Stimulated activated CD8-positive, alpha-beta memory T cell treated with anti-CD3 and anti-CD28 coated beads, Interleukin-7, amount 100 ng/mL, for 48 hours (primary cell): Measurements from ENCODE around the gene KRT28.
"Not testable (repeated sequence)": the region's sequence is repeated elsewhere in the genome, so short reads cannot be mapped to it uniquely, and the experiment has no call there.

Experiments used
- DNase-seq, 2 donors: peaks; one replicate each; pipeline ENCODE4 v3.0.0-alpha.2; 2020; ENCODE audit warnings: low read depth in 1 of 2; ENCODE audit errors: extremely low read depth in 1 of 2

Gene KRT28

DNA sequence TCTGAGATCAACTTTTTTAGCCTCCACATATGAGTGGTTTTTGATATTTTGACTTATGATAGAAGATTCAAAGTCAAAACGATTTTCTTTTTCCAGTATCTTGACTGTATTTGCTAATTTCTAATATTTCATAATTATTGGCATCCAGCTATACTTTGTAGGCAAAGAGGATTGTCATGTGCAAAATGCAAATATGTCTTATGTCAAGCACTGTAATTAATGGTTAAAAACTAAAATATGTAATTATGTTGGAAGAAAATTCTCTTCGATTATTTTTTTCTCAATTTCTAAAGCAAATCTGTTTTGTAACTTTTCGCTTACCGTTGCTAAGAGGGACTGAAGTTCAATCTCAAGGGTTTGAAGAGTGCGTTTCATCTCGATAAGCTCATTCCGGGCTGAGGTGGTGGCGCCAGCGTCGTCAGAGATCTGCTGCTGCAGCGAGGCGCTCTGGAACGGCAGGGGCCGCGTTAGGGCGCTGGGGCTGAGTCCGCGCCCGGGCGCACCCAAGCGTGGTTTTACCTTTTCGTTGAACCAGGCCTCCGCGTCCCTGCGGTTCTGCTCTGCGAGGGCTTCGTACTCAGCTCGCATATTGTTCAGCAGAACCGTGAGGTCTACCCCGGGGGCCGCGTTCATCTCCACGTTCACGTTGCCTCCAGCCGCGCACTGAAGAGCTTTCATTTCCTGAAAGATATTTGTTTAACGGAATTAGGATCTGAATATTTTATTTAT is 20.4 kb downstream of the KRT28 start:
- no peak for DNase-seq

DNA sequence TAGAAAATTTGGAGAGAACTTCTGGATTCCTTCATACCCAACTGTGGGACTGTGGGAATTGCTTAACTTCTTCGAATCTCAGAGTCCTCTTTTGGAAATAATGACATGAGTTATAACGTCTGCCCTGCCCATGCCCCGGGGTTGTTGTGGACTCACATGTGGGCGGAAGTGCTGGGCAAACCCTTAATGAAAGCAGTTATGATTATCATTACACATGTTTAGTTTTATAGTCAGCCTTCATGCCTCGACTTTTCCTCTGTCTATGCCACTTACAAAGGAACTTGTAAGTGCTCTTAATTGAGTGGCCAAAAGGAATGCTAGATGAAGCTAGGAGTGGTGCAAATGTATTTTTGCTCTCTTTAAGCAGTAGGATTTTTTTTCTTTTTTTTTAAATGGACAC is 21.3 kb downstream of the KRT28 start:
- no peak for DNase-seq

DNA sequence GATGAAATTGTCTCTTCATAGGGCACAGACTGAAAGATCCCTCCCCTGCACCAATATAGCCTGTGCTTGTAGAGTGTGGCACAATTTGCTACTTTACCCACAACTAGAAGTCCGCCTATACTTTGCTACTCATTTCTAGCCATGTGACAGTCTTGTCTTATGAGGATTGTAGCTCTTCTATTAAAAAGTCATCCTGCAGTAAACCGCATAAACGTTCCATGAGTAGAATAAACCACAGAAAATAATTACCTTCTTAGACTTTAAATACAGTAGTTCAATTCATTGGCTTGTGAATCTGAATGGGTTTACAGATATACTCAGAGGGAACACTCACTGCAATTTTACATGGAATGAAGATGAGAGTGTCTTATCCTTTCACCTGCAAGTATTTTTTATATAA is 21.8 kb downstream of the KRT28 start:
- DNase-seq = no peak

DNA sequence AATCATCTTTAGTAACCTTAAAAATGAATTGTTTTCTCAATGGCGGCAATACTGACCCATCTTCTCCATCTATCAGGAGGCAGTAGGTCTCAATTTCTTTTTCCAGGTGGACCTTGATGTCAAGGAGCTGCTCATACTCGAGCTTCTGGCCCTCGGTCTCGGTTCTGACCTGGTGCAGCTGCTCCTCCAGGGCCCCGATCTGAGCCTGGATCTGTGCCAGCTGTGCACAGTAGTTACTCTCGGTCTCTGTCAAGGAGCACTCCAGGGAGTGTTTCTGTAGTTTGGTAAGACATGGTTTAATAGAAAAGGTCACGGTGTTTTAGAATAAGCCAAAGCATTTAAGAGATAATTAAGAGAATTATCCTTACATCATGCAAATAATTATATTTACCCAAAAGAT is 22.3 kb downstream of the KRT28 start:
- no peak for DNase-seq

DNA sequence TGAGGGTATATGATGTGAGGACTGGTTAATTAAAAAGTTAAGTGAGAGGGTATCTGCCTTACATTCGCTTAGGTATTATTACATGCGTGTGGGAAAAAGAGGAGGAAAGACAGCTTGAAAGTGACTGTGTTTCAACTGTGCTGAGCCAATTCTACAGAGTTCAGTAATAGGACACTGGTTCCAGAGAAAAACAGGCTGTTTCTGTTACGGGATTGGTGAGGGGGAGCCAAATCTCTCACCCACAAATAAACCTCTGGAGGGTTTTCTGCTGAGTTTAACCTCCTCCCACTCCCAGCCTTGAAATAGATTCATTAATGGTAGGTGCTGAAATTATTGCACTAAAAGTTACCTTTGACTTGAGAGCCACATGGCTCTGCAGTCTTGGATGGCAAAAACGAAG is 23.8 kb downstream of the KRT28 start:
- DNase-seq = no peak

DNA sequence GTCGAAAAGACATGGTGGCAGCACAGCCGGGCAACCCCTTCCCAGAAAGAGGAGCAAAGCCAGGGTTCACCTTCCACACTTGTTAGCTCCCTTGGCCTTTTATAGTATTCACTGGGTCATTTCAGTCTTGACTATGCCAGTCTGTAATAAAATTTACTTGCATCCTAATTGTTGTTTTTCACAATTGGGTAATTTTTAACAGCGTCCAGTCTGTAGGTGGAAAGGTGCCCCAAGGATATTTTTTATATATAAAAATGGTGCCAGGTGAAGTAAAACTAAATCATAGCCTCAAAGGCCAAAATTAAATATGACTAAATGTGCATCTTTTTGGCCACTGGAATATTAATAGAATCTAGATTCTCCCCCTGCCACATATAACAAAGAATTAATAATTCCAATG is 27.7 kb downstream of the KRT28 start, which contains the start of gene KRT26:
KRT26 (minus strand) TSS at position 101 of the 400 bp plus-strand sequence; CDS start at position 13, 88 bp downstream.
- DNase-seq = no peak

DNA sequence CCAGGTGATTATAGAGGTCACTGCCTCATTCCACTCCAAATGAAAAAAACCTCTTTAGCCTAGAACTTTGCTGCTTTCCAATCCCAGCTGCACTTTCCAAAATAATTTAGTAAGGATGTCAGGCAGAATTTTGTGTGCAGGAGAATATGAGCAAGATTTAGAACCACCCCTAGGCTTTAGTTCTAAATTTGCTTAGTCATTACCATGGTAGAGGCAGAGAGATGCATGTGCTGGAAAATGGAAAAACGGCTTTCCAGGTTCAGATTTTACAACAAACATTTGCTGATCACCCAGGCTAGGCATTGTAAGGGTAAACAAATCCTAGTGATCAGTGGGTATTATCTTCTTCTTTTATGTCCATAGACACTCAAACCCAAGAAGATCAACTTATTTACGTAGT is 34.1 kb downstream of the KRT28 start:
- DNase-seq = no peak

DNA sequence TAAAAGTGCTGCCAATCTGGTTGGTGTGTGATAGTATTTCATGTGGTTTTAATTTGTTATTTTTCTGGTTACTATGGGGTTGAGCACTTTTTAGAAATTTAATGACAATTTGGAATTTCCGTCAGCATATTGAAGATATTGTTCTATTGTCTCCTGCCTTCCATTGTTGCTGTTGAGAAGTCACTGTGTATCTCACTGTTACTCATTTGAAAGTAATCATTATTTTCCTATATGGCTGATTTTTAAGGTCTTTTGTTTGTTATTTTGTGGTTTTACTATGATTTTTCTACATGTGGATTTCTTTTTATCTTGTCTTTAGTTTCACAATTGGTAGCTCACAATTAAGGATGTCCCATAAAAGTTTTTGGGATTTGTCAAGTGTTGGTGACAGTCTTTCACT is 36.0 kb downstream of the KRT28 start:
- DNase-seq = no peak

DNA sequence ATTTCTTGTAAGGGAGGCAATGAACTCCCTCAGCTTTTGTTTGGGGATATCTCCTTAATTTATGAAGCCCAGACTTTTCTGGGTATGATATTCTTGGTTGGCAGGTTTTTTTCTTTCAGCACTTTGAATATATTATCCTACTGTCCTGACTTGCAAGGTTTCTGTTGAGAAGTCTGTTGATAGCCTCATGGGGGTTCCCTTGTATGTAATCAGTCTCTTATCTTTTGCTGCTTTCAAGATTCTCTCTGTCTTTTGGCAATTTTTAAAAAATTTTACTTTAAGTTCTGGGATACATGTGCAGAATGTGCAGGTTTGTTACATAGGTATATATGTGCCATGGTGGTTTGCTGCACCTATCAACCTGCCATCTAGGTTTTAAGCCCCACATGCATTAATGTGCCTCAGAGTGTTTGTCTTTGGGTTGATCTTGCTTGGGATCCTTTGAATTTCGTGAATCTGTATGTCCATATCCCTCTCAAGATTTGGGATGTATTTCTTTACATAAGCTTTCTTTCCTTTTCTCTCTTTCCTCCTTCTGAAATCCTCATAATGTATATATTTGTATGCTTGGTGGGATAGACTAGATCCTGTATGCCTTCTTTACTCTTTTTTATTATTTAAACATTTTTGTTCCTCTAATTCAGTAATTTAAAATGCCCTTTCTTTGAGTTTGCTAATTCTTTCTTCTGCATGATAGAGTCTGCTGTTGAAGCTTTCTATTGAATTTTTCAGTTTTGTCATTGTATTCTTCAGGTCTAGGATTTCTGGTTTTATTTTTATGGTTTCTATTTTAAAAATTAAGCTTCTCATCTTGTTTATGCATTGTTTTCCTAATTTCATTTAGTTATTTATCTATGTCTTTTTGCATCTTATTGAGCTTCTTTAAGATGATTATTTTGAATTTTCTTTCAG is 39.4 kb downstream of the KRT28 start:
- DNase-seq = no peak

DNA sequence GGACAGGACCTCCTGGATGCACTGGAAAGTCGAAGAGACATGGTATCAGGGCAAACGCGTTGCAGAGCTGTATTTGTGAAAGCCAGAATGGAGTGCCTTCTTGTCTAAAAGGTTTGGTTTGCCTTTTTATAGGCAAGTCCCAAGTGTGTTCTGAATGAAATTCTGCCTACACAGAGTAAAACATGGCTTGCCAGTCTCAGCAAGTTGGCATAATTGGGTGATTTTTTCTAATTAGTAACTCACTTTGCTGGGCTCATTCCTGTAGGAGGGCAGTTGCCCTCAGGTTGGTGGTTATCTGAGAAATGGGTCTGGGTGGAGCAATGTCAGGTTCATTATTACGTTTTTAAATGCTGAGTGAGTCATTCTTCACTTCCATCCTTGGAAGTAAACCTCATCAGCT is 44.5 kb downstream of the KRT28 start, which contains the start of gene KRT25:
KRT25 (minus strand) TSS at position 101 of the 400 bp plus-strand sequence; CDS start at position 41, 60 bp downstream.
- no peak for DNase-seq

DNA sequence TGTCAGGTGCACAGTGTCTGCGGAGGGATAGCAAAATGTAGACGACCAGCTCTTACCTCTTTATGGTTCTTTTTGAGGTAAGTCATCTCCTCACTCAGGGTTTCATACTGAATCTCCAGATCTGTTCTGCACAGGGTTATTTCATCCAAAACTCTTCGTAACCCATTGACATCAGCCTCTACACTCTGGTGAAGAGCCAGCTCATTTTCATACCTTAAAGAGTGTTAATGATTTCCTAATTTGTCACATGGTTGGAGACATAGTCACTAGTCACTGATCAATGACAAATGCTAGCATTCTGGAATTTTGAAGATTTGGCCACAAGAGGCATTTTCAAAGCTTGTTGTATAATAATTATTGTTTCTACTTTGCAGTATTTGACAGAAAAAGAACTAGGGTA is 46.0 kb downstream of the KRT28 start:
- no peak for DNase-seq

DNA sequence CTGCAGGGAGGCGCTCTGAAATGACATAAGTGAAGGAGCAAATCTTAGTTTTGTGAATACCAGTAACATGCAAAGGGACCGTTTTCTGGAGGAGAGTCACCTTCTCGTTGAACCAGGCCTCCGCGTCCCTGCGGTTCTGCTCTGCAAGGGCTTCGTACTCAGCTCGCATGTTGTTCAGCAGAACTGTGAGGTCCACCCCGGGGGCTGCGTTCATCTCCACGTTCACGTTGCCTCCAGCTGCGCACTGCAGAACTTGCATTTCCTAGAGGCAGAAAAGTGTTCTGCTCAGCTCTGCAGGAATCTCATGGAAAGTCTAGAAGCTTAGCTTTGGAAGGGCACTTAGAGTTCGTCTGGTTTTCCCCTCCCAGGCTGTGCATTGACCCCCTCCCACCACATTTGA is 48.7 kb downstream of the KRT28 start:
- no peak for DNase-seq

DNA sequence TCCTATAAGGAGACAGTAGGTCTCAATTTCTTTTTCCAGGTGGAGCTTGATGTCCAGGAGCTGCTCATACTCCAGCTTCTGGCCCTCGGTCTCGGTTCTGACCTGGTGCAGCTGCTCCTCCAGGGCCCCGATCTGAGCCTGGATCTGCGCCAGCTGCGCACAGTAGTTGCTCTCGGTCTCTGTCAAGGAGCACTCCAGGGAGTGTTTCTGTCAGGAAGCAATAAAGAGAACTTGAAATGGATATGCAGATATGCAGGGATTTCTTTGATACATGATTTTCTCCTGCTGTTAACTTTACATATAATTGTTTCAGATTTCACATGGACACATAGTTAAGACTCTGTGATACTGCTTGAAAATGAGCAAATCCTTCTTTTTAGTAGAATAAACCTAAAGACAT is 49.4 kb downstream of the KRT28 start:
- DNase-seq = no peak

DNA sequence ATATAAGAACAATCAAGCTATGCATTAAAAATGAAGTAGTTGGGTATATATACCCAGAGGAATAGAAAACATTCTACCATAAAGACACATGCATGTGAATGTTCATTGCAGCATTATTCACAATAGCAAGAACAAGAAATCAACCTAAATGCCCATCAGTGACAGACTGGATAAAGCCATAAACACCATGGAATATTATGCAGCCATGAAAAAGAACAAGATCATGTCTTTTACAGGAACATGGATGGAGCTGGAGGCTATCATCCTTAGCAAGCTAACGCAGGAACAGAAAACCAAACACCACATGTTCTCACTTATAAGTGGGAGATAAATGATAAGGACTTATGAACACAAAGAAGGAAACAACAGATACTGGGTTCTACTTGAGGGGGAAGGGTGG is 51.1 kb downstream of the KRT28 start:
- DNase-seq = not testable (repeated sequence)
